Fibroblast of skin of right quadriceps (primary cell): ENCODE measurements around the gene ABCB4.

Source experiments
- DNase-seq: peaks from one replicate; pipeline ENCODE4 v3.0.0-alpha.2; 2013

The ABCB4 gene

DNA sequence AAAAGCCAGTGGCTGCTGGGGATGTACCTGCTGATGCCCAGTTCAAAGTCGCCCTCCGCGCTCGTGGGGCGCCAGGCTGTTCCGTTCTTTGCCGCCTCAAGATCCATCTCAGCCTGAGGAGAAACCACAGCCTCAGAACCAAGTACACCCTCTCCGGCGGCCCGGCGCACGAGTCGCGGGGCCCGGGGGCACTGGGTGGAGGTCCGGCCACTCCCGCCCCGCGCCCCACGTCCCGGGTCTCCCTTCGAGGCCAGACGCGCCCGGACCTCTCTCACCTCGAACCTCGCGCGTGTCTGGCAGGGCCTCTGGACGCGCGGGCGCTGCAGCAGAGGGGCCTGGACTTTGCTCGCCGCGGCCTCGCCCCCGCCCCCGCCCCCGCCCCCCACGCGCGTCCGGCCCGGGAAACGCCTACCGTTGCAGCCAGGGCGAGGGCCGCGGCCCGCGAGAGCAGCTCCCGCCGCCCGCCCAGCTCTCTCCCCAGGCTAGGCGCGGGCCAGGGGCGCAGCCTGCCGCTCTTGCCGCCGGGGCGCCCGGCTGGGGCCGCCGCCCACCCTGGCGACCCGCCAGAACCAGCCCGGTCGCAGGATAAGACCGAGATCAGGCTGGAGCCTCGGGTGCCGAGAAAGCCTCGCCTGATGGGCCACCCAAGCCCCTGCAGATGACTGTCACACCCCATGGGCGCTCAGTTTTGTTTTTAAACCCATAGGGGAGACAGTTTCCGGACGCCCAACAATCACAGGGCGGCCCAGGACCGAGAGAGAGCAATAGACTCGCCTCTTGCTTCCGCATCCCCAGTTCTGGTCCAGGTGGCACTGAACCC lies at the start of gene ABCB4:
Gene ABCB4 (minus strand): TSS at position 322 of the 820 bp plus-strand sequence. CDS start 215 bp downstream, at position 107.
- DNase-seq = peak; percentile 11

- no peak for DNase-seq
Measured at GRCh38 chr7:87518735-87519134, 43.3 kb upstream of the ABCB4 start.

- no peak for DNase-seq
Measured at GRCh38 chr7:87517891-87518290, 42.4 kb upstream of the ABCB4 start.

DNA sequence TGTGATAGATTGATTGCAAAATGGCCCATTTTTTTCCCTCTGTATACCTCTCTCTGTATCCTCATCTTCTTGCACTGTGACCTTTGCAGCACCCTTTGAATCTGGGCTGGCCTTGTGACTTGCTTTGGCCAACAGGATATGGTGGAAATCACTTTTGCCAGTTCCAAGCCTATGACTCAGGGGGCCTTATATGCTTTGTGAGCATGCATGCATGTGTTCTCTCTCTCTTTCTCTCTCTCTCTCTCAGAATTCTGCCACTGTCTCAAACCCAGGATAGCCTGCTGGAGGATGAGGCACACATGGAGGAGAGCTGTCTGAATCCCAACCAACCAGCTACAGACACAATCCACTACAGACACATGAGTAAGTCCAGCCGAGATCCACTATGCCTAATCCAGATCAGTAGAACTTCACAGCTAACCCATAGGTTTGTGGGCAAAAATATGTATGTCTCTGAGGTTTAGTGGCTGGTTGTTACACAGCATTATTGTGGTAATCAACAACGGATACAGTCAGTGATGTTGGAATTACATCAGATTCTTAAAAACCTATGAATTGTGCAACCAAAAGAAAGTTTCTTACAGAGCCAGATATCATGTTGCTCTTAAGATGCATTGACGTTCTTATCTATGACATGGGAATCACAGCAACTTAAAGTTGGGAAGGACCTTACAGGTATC lies 41.8 kb upstream of the ABCB4 start:
- peak; percentile 3 for DNase-seq

- no peak for DNase-seq
Measured at GRCh38 chr7:87513735-87514335, 38.4 kb upstream of the ABCB4 start.

- no peak for DNase-seq
Measured at GRCh38 chr7:87512906-87513305, 37.4 kb upstream of the ABCB4 start.

DNA sequence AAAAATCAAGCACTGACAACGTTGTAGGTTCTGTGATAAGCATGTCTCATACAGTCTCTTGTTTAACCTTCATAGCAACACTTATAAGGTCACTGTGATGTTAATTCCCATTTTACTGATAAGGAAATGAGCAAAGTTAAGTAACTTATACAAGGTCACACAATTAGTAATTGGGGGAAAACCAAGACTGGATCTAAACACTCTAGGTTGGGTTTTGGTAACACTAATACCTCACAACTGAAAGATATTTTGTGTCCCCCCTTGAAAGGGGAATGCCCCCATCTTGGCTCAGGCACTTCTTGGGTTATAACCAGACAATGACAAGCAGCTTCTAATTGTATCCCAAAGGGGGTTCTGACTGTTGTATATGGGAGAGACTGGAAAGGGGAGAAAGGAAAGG lies 36.0 kb upstream of the ABCB4 start:
- no peak for DNase-seq

GRCh38 chr7:87510411-87510875 lies 35.0 kb upstream of the ABCB4 start:
- DNase-seq = no peak

- no peak for DNase-seq
Measured at GRCh38 chr7:87507446-87507845, 32.0 kb upstream of the ABCB4 start.

- peak; percentile 18 for DNase-seq
Measured at GRCh38 chr7:87506246-87507180, 31.0 kb upstream of the ABCB4 start.

DNA sequence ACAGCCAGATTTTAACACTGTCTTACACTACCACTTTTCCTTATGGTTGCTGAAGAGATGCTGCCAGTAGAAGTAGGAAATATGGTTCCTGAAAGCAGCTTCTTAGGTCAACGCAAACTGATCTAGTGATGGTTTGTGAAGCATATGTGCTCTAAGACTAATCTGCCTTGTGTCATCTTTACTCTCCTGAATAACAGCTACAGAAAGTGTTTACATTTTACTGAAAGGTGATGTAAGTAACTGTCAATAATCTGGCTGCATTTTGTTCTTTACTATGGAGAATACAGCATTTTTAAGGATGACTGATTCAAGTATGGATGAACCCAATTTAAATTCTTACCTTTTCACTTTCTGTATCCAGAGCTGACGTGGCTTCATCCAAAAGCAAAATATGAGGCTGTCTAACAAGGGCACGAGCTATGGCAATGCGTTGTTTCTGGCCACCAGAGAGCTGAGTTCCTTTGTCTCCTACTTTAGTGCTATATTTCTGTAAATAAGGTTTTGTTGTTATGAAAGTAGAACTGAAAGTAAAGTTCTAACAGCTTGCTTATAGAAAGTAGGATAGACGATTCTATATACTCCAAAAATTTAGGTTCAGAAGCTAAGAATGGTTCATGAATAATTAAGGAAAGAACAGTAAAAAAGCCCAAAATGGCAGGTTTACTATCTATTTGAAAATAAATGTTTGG lies 30.2 kb upstream of the ABCB4 start:
- no peak for DNase-seq

DNA sequence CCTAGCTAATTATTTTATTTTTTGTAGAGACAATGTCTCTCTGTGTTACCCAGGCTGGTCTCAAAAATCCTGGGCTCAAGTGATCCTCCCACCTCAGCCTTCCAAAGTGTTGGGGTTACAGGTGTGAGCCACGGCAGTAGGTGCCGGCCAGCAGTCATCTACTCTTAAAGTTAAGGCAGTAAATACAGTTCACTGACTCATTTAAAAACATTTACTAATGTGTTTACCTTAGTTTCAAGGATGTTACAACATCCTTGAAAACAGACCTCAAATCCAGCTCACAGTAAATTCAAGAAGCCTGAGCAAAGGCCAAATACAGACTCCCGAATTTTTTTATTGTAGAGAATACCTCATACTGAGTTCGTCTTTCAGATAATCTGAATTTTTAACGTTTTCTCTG lies 29.6 kb upstream of the ABCB4 start:
- no peak for DNase-seq

- no peak for DNase-seq
Measured at GRCh38 chr7:87499494-87499893, 24.0 kb upstream of the ABCB4 start.

DNA sequence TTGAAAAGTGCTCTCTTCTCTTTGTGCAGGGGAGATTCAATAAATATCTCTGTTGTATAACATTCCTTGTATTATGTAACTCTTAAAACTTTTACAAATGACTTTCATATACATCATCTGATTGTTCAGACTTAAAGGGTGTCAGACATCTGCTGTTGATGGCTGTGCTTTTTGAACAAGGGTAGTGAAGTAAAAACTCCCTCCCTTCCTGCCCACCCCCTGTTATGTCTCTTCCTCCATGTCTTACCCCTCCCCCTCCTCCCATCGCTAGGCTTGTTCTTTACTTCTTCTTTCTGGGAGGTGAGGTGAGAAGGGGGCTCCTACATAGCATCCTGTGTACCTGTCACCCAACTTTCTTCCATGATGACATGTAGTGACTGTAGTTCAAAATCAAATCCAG lies 23.4 kb upstream of the ABCB4 start:
- no peak for DNase-seq

DNA sequence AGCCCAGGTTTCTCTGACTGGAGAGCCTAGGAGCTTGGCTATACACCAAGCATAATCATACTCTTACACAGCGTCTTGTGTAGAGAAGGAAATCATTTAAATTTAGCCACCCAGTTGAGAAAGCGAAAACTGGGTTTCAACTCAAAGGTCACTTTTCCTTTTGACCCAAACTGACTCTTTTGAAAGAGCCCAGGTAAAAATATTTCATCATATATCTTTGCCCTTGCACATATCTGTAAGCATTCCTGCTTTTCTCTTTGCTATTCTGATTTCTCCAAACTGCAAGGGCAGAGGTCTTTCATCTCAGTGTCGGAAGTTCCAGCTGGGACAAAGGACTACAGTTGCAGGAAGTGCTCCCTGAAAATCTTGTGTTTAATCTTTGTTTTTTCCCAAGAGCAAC lies 22.0 kb upstream of the ABCB4 start:
- DNase-seq = no peak

- no peak for DNase-seq
Measured at GRCh38 chr7:87495366-87495765, 19.9 kb upstream of the ABCB4 start.

DNA sequence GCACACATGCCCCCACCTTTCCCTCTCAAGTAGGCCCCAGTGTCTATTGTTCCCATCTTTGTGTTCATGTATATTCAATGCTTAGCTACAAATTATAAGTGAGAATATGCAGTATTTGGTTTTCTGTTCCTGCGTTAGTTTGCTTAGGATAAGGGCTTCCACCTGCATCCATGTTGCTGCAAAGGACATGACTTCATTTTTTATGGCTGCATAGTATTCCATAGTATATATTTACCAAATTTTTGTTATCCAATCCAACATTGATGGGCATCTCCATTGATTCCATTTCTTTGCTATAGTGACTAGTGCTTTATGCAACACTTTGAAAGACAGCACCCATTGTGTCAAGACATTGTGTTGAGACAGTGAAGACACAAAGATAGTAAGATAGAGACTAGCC lies 19.0 kb upstream of the ABCB4 start:
- DNase-seq = no peak

DNA sequence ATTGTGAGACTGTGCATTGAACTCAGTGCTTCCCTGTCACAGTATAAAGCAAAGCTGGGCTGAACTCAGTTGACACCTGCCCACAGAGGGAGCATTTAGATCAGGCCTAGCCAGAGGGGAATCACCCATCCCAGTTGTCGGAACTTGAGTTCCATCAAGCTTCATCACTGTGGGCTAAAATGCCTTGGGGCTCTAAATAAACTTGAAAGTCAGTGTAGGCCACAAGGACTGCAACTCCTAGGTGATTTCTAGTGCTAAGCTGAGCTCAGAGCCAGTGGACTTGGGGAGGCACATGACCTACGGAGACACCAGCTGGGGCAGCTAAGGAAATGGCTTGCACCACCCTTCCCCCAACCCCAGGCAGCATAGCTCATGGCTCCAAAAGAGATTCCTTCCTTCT lies 7.7 kb upstream of the ABCB4 start:
- no peak for DNase-seq

- DNase-seq = no peak
Measured at GRCh38 chr7:87482115-87482514, 6.6 kb upstream of the ABCB4 start.

DNA sequence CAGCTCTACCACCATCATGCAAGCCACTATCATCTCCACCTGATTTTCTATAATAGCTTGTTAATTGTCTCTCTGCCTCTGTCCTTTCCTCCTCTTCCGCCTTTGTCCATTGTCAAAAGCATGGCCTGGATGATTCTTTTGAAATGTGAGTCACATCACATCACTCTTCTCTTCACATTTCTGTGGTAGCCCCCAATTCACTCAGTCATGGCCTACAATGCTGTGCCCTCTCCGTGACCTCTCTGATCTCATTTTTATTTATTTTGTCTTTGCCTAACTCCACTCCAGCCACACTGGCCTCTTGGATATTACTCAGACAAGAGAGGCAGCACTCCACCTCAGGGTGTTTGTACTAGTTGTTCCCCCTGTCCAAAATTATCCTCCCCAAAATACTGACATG lies 4.9 kb upstream of the ABCB4 start:
- DNase-seq = peak; percentile 32

DNA sequence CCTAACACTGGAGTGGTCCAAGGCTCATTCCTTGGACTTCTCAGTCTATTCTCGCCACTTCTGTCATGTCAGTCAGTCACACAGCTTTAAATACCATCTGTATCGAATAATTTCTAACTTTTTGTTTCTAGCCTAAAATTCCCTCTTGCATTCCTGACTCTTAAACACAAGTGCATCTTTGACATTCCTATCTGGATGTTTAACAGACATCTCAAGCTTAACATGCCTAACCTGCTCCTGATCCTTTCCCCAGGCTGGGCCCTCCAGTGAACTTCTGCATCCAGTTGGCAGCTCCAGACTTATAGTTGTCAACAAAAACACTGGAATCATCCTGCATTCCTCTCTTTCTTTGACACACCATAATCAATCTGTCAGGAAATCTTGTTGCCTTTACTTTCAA lies 4.5 kb upstream of the ABCB4 start:
- DNase-seq = peak; percentile 4

GRCh38 chr7:87476179-87476557 lies 688 bp upstream of the ABCB4 start:
- DNase-seq = no peak
